NCI-H1930 (cell line): ENCODE data around the gene SPRED2.
A peak's percentile ranks its signal among the peaks of the same experiment; 100 is the strongest.

Source experiments
- DNase-seq, 2 experiments: peaks; one replicate each; lab custom pipeline; 2025; lab: John Stamatoyannopoulos, UW

Gene SPRED2

GRCh38 chr2:65277118-65277517, 155.3 kb downstream of the SPRED2 start:
- DNase-seq, result no peak

- no peak for DNase-seq
Observed at GRCh38 chr2:65276609-65277008, 155.8 kb downstream of the SPRED2 start.

DNA sequence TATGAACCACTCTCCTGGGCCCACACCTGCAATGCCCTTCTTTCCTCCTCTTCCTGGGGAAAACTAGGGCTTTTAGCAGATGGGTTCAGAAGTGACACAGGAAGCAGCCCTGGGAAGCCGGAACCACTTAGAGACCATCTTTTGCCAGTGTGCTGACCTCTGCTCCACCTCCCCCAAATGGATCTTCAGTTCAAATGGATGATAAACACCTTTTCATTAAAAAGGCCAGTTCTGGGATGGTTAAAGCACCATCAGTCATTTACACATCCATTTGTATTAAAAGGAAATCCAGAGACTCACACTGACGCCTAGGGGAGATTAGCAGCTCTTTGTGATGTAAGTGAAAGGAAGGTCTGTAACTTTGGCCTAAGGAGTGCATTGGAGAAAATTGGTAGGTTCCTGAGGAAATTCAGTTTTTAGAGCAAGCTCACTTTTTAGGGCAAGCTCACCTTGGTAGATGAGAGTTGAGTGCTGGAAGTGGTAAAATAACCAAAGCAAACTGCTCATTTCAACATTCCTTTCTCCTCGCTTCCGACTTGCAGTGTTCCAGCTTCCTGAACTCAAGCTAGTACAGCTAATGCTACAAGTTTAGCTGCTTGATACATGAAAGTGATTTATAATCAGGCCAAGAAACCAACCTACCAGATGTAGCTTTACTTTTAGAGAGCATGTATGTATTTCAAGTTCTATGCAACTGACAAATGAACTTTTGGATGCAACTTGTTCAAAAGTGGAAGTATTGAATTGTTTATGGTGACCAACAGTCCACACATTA, 157.1 kb downstream of the SPRED2 start:
- DNase-seq, result no peak

DNA sequence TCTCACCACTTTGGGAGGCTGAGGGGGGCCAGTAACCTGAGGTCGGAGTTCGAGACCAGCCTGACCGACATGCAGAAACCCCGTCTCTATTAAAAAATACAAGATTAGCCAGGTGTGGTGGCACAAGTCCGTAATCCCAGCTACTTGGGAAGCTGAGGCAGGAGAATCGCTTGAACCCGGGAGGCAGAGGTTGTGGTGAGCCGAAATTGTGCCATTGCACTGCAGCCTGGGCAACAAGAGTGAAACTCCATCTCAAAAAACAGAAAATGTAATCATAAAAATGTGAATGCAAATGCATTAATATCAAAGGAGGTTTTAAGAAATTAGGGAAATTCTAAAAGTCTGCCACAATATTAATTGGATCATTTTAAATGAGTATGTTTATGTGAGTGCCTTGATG, 159.1 kb downstream of the SPRED2 start:
- no peak for DNase-seq

DNA sequence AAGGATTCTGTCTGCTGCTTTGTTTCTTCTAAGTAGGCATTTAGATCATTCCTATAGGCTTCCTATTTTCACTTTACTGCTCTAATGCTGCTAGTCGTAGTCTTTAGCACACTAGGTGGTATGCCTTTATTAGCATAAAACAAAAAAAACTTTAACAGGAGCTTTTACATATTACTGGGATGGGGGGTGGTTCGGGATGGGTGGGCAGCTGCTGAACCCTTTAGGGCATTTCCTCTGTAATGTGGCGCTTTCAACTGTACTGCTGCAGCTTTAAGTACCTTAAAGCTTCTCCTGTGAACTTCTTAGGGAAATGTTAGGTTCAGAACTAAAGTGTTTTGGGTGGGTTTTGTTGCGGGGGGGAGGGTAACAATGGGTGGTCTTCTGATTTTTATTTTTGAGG, 163.4 kb downstream of the SPRED2 start:
- DNase-seq, result no peak

- no peak for DNase-seq
Observed at GRCh38 chr2:65267008-65267407, 165.4 kb downstream of the SPRED2 start.

DNA sequence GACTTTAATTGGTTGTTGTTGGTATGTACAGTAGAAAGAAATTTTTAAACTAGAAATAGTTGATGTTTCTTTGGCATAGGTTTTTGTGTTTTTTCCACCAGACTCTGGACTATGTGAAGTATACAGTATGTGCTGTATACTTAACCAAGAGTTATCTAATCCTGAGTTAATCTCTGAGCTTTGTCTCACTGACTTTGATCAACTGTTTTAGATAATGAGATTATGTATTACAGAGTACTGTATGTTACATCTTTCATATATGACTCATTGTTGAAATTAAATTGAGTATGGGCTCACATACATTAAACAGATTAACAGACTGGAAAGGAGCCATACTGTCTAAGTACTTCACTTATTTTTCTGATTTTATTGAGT, 166.7 kb downstream of the SPRED2 start:
- no peak for DNase-seq

- peak in 1 of 2 experiments; percentile 46 for DNase-seq
Observed at GRCh38 chr2:65264821-65265670, 167.4 kb downstream of the SPRED2 start.

DNA sequence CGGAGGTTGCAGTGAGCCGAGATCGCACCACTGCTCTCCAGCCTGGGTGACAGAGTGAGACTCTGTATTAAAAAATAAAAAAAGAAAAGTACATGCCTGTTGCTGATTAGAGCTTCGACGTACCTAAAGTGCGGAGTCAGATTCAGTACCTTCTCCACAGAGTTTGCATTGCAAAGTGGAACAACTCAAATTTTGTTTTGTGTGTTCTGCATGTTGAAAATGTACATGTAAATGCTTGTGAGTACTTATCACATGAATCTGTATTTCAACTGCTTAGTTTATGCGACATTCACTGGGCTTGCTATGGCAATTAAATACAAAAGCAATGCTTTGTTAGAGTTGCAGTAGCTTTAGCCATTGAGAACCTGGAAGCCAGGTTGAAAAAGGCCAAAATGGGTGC, 168.4 kb downstream of the SPRED2 start:
- no peak for DNase-seq

- DNase-seq, result no peak
Observed at GRCh38 chr2:65263262-65263661, 169.1 kb downstream of the SPRED2 start.

DNA sequence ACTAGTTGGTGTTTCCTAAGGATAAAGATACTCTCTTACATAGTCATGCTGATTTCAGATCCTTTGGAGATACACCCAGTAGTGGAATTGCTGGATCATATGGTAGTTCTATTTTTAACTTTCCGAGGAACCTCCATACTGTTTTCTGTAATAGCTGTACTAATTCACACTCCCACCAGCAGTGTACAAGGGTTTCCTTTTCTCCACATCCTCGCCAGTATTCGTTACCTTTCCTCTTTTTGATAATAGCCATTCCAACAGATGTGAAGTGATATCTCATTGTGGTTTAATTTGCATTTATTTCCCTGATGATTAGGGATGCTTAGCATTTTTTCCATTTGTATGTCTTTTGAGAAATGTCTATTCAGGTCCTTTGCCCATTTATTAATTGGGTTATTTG, 170.7 kb downstream of the SPRED2 start:
- no peak for DNase-seq
